Activated CD8-positive, alpha-beta memory T cell treated with anti-CD3 and anti-CD28 coated beads, Interleukin-2, amount 50 U/mL, for 48 hours (primary cell): Measurements from ENCODE around the gene RGMB.

ENCODE experiments used
- DNase-seq: peaks from one replicate; pipeline ENCODE4 v3.0.0-alpha.2; 2020

RGMB gene

GRCh38 chr5:98768160-98768959 is 5.1 kb upstream of the RGMB start:
- no peak for DNase-seq

DNA sequence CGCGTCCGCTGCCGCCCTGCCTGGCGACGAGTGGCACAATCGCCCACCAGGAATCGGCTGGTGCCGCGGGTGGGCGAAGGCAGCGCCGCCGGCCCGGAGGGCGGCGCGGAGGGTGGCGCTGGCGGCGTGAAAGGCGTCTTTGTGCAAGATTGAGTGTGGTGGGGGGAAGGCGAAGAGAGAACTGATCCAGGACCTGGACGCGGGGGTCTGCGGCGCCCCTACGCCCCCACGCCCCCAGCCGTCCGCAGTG is 4.6 kb upstream of the RGMB start:
- no peak for DNase-seq

- DNase-seq = peak; percentile 79
Measured at GRCh38 chr5:98769210-98769958, 4.1 kb upstream of the RGMB start.

- DNase-seq = no peak
Measured at GRCh38 chr5:98769959-98770208, 3.6 kb upstream of the RGMB start.

DNA sequence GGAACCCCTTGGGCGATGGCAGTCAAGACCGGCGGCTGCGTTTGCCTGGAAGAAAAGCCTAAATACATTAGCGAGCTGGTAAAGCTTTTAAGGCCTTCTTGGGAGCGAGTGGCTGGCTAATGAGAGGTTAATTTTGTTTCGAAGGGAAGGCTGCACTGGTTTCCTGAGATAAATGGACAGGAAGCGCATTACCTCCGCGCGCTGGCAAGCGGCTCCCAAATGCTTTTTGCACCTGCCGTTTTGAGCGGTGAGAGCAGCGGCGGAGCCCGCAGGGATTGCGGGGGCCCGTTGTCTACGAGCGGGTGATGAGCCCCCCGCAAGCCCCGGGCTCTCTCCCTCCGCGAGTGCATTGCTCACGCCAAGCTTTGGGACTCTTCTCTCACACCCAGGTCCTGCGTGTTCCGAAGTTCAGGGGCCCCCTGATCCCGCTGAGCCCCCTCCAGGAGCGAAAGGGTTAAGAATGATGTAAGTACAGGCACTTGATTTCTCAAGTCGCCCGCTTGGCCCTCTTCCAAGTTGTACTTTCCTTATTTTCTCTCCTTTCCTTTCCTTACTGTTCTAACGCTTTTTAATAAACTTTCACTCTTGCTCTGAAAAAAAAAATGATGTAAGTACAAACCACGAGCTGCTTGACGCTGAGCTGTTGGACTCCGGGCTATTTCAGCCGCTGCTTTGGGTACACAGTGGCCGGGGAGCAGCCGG is 3.1 kb upstream of the RGMB start:
- peak; percentile 62 for DNase-seq

- DNase-seq = no peak
Measured at GRCh38 chr5:98770911-98771322, 2.5 kb upstream of the RGMB start.

- DNase-seq = no peak
Measured at GRCh38 chr5:98771382-98772109, 1.9 kb upstream of the RGMB start.

DNA sequence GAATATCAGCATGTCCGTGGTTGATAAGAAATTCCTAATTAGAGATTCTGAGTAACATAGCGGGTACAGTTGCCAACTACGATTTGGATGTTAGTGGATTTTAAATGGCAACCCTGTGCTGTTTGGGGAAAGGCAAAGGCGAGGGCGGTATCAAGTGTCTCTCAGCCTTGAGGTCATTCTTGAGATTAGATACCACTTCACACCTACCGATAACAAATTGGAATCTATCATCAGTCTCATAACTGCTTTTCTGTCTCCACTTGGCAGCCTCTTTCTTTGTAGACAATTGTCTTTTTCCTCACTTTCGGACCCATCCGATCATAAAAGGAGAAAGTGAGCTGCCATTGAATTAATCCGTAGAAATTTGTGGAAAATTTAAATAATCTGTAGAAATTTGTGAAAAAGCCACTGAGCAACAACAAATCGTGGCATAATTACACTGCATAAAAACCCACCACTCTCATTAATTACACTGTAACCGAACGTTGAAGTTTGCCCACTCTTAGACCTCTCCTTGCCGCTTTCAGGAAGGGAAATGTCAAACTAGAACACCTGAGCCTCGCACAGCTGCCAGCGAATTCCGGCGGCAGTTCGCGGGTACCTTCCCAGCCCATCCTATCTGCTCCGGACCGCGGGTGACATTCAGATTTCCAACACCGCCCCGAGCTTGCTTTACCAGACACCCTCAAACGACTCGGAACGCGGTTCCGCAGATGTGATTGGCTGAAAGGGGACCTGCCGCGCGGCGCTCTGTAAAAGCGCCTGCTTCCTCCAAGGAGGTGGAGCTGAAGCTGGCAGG is 849 bp upstream of the RGMB start:
- peak; percentile 69 for DNase-seq

DNA sequence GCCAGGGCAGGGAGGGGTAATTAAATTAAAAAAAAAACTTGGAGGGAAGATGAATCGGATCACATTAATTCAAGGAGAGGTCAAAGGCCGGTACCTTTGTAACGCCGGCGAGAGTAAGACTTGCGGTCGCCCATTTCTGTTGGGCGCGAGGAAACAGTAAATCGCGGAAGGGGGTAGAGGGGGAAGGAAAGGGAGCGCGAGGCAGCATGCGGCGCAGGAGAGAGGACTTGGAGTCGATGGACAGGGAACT is 324 bp upstream of the RGMB start:
- DNase-seq = no peak

- peak; percentile 78 for DNase-seq
Measured at GRCh38 chr5:98774192-98775033, 950 bp downstream of the RGMB start.

DNA sequence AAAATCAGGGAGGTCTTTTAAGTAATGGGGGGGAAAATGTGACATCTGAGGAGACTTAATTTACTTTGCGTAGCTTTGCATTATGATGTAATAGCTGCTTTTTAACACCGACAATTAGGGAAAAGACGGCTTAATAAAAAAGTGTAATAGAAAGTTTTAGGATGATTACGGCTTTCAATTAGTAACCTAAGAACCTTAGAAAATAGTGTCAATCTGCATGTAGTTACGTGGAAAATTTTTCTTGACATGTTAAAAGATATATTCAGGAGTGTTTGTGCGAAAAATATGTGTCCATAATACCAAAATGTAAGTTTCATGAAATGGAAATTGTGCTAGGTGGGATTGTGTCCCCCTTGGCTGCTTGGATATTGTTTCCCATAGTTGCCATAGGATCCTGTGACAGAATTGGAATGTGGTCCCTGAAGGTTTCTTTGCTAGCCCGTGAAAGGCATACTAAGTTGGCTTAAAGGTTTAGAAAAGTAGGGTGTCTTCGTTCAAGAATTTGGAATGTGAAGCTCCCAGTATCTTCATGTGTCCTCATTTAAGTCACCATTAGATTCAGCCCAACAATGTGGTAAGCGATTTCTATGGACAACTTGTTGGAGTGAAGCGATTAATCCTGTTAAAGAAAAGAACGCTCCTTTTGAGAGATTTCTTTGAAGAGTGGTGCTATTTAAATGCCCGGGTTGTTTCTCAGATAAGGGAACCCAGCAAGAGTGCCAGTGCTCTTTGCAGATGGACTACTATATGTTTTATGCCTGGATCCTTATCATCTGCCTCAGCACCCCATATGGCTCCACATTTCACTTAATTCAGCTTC is 2.0 kb downstream of the RGMB start:
- no peak for DNase-seq

GRCh38 chr5:98776066-98776705 is 2.7 kb downstream of the RGMB start:
- DNase-seq = no peak

DNA sequence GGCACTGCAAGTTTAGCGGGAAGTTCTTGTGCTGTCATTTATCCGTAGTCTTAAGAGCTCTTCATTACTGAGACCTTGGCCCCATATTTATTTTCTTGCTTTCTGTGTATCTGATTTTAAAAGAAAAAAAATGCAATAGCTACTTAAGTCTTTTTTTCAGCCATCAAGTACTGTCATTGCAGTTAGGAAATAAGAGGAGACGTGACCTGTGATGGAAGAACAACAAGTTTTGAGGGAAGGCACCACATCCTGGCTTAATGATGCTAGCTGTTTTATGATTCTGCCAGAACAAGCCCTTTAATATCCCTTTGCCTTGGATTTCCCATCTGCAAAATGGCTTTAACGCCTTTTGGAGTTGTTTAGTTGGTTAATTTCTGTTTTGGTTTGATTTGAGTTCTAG is 3.8 kb downstream of the RGMB start:
- no peak for DNase-seq

GRCh38 chr5:98779264-98779877 is 5.9 kb downstream of the RGMB start:
- DNase-seq = no peak

DNA sequence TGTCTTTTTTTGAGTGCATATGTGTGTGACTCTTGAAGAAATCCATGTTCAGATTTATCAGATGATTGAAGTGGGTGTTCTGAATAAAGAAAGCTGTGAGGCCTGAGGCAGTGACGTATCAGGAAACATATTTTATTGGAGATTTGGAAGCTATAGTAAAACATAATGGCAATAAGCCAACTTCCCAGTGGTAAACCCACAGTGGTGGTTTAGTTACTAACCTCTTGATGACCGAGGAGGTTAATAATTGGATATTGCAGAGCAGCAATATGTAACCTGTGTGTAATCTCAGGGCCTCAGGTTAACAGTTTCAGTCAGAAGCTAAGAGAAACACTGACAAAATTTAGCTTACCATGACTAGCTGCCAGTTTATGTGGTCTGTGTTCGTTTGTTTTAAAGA is 6.9 kb downstream of the RGMB start:
- DNase-seq = no peak

- DNase-seq = no peak
Measured at GRCh38 chr5:98781520-98781919, 8.1 kb downstream of the RGMB start.

DNA sequence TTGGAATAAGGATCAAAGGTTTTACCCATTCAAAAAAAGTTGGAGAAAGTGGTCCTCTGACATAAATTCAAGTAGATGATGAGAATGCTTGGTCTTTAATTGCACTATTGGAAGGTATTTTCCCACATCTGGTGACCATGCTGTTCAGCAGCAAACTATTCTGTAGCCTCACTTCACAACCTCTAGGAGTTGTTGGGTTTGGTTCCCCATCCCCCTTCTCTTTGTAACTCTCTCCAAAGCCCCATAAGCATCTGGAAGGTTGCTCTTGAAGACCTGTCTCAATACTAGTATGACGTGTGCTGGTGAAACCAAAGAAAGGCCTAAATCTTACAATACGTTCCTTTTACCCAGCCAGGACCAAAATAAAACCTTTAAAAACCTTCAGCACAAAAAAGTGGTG is 8.5 kb downstream of the RGMB start:
- DNase-seq = no peak

DNA sequence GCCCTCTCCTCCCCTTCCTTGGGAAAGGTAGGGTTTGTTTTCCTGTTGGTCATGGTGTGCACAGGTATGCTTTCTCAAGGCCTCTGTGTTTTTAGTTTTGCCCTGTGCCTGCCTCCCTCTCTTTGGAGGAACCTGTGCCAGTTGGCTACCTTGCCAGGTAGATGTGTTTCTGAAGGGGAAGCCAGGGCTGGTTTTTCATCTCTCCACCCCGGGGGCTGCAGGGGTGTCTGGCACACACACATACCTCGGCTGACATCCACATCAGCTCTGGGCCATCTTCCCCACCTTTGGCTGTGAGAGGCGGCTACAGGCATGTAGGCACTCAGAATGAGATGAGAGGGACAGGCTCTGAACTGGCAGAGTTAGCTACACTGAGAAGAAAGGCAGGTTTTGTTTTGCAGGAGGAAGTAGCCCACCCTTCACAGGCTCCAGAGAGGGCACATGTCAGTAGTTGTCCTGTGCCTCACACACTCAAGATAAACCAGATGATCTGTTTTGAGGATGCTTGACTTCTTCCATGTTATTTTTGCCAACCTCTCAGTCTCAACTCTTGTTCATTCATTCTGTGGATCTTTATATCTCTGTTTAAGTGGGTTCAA is 9.7 kb downstream of the RGMB start:
- DNase-seq = no peak

DNA sequence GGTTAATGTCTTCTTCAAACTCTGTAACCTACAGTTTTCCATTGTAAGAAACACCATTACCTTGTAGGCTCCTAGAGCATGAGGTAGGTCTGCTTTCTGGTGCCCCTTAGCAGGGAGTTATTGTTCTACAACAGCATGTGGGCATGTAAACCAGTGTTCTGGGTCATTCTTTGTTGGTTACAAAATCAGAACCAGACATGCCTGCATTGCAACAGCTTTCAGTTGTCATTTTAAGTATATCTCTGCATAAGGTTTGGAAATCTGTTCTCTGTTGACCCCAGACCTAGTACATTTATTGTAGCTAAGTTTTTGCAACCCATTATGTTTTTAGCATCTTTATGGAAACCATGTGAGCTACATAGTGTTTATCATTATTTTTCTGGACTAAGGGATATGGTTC is 10.9 kb downstream of the RGMB start:
- DNase-seq = no peak

GRCh38 chr5:98785244-98785643 is 11.8 kb downstream of the RGMB start:
- DNase-seq = no peak
